Lower leg skin (tissue), 3 donors: ENCODE results near the gene ANKAR.

ENCODE experiments used
- POLR2A ChIP-seq, 2 donors: fragments of 450-650 bp; IDR thresholded peaks; one replicate each; pipeline ENCODE4 v1.6.1; 2016 to 2017; ENCODE audit warnings: antibody characterized with exemption in 2 of 2, mild to moderate bottlenecking in 1 of 2, moderate library complexity in 1 of 2
- TF ChIP-seq, protein P1 (sequence below), 3 donors: fragments of 450-650 bp; IDR thresholded peaks; one replicate each; pipeline ENCODE4 v1.5.1; 2016; ENCODE audit warnings: antibody characterized with exemption in 3 of 3, mild to moderate bottlenecking in 3 of 3, moderate library complexity in 2 of 3

DNA sequence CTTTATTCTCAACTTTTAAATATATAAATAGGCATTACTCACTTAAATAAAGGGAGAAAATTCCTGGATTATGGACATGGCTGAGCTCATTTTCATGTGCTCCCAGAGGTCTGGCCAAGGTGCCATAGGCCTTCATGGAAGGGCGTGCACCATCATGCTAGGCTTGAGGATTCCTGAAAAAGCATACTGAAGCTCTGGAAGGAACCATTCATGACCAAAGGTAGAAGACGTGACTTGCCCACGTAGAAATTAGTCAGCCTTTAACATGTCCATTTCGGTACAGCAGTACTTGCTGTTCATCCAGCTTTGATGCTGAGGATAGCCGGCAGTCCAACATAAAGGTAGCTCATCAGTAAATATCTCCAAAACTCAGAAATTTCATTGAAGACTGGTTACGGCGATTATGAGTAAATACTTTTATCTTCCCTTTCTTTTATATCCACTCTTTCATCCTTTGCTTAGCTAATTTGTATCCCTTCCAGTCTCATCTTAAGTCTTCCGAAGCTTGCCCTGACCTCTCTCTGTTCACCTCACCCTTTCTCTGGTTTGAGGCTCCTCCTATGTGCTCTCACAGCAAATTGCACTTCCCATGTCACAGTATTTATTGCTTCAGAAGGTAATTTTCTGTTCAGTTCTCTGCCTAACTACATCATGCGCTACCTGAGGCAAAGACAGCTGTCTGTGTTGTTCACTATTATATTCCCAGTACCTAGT lies 45.5 kb upstream of the ANKAR start:
- TF ChIP-seq, protein P1, sequence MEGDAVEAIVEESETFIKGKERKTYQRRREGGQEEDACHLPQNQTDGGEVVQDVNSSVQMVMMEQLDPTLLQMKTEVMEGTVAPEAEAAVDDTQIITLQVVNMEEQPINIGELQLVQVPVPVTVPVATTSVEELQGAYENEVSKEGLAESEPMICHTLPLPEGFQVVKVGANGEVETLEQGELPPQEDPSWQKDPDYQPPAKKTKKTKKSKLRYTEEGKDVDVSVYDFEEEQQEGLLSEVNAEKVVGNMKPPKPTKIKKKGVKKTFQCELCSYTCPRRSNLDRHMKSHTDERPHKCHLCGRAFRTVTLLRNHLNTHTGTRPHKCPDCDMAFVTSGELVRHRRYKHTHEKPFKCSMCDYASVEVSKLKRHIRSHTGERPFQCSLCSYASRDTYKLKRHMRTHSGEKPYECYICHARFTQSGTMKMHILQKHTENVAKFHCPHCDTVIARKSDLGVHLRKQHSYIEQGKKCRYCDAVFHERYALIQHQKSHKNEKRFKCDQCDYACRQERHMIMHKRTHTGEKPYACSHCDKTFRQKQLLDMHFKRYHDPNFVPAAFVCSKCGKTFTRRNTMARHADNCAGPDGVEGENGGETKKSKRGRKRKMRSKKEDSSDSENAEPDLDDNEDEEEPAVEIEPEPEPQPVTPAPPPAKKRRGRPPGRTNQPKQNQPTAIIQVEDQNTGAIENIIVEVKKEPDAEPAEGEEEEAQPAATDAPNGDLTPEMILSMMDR (IDR thresholded peaks at IDR 0.05), result no peak
- no peak for TF ChIP-seq POLR2A (IDR thresholded peaks at IDR 0.05)
